Thoracic aorta (tissue), 2 donors: ENCODE measurements around the gene MALRD1. TPM values are rescaled to one million over a fixed set of nuclear protein-coding genes. Genes with fewer than 3 reads are reported as not detected.

ENCODE experiments used
- ATAC-seq: fragments of 150-250 bp; one replicate; pipeline ENCODE4 v1.8.0; 2017; ENCODE audit warnings: low read depth; ENCODE audit not compliant: insufficient number of reproducible peaks, low FRiP score
- DNase-seq: peaks from one replicate; pipeline ENCODE4 v3.0.0-alpha.2; 2020; ENCODE audit warnings: low spot score
- H3K27ac ChIP-seq, 2 donors: fragments of 200-600 bp; sonication (generic); 1 replicate in 1 of 2; 2 replicates in 1 of 2; pipeline ENCODE4 v1.5.1; 2016; ENCODE audit warnings: mild to moderate bottlenecking in 2 of 2, moderate library complexity in 2 of 2
- H3K27me3 ChIP-seq: fragments of 200-600 bp; sonication (generic); replicated peaks from 2 replicates; pipeline ENCODE4 v1.6.0; 2016; ENCODE audit warnings: mild to moderate bottlenecking; ENCODE audit not compliant: insufficient read depth
- H3K36me3 ChIP-seq: fragments of 200-600 bp; sonication (generic); one replicate; pipeline ENCODE4 v1.5.1; 2016
- H3K4me1 ChIP-seq, 2 donors: fragments of 200-600 bp; sonication (generic); 1 replicate in 1 of 2; 2 replicates in 1 of 2; pipeline versions ENCODE4 v1.5.1 to v1.6.0; 2016; ENCODE audit warnings: low read depth in 2 of 2, mild to moderate bottlenecking in 1 of 2; ENCODE audit not compliant: control insufficient read depth in 1 of 2
- H3K4me3 ChIP-seq: fragments of 200-600 bp; sonication (generic); 2 replicates; pipeline ENCODE4 v1.5.1; 2016; ENCODE audit warnings: mild to moderate bottlenecking
- H3K9me3 ChIP-seq: fragments of 200-600 bp; sonication (generic); 2 replicates; pipeline ENCODE4 v1.5.1; 2016
- total RNA-seq, 2 donors: library from RNA; depleted of rRNA; stranded (reverse); fragments of >200 nt; gene quantifications; one replicate each; pipeline versions ENCODE4 v1.1.0 to v1.2.3, GENCODE V29; 2016
- TF ChIP-seq, protein P1 (sequence below): fragments of 200-600 bp; sonication (generic); IDR thresholded peaks from one replicate; pipeline ENCODE4 v1.5.1; 2019; ENCODE audit warnings: antibody characterized with exemption

The MALRD1 gene
- total RNA-seq, 2 donors from 2014 or later = 0.92 to 5.3 TPM

DNA sequence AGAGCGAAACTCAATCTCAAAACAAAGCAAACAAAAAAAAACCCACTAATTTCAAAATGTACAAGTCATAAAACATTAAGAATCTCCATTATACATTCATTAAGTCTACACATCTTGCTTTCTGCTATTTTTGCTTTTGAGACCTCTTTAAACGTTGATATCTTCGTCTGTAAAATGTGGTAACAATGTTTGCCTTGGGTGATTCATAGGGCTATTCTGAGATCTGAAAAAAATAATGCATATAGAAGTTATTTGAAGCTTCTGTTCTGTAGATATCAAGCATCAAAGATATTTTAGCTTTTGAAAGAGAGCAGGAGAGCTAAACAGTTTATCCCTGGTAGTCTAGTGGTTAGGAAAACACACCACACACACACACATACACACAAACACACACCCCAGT lies 609.5 kb downstream of the MALRD1 start:
- no peaks in the 10 kb centered on the region for H3K36me3 ChIP-seq
- DNase-seq (no peak), ATAC-seq (no peak)
- H3K27ac ChIP-seq = peak overlapping the region; percentile 61 to 75
- peaks cover 29 to 56% of the 10 kb centered on the region in 2 donors for H3K4me1 ChIP-seq
- H3K4me3 ChIP-seq = no peak overlapping the region
- H3K9me3 ChIP-seq = no peaks in the 10 kb centered on the region
- TF ChIP-seq, protein P1, sequence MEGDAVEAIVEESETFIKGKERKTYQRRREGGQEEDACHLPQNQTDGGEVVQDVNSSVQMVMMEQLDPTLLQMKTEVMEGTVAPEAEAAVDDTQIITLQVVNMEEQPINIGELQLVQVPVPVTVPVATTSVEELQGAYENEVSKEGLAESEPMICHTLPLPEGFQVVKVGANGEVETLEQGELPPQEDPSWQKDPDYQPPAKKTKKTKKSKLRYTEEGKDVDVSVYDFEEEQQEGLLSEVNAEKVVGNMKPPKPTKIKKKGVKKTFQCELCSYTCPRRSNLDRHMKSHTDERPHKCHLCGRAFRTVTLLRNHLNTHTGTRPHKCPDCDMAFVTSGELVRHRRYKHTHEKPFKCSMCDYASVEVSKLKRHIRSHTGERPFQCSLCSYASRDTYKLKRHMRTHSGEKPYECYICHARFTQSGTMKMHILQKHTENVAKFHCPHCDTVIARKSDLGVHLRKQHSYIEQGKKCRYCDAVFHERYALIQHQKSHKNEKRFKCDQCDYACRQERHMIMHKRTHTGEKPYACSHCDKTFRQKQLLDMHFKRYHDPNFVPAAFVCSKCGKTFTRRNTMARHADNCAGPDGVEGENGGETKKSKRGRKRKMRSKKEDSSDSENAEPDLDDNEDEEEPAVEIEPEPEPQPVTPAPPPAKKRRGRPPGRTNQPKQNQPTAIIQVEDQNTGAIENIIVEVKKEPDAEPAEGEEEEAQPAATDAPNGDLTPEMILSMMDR = no peak
- no peaks in the 10 kb centered on the region for H3K27me3 ChIP-seq

DNA sequence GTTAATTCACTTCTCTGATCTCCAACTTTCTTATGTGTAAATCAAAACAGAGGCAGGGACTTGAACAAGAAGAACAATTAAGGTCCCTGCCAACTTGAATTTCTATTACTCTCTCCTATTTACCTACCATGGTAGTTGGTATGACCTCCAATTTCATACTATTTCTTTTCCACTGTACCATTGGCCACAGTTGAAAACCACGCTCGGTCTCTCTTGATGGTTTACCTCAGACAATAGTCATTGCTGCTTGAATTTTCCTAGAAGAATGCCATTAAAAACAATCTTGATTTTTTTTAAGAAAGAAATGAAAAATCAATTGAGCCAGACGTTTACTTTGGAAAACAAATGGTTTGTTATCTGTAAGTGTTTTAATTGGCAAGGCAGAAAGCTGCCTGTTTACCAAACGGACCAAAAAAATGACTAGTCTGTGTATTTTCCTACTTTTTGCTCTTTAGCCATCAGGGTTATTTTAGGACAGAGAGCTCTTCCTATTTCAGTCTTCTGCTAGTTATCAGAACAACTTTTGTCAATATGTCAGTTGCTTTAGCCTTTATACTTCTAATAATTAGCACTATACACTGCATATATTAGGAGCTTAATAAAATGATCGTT lies 610.1 kb downstream of the MALRD1 start:
- H3K4me3 ChIP-seq = no peak overlapping the region
- peaks cover 29 to 50% of the 10 kb centered on the region in 2 donors for H3K4me1 ChIP-seq
- no peaks in the 10 kb centered on the region for H3K36me3 ChIP-seq
- no peaks in the 10 kb centered on the region for H3K27me3 ChIP-seq
- no peaks in the 10 kb centered on the region for H3K9me3 ChIP-seq
- ATAC-seq (peak; percentile 67), DNase-seq (no peak)
- H3K27ac ChIP-seq = peak overlapping the region; percentile 75 to 78
- TF ChIP-seq, protein P1 = no peak

DNA sequence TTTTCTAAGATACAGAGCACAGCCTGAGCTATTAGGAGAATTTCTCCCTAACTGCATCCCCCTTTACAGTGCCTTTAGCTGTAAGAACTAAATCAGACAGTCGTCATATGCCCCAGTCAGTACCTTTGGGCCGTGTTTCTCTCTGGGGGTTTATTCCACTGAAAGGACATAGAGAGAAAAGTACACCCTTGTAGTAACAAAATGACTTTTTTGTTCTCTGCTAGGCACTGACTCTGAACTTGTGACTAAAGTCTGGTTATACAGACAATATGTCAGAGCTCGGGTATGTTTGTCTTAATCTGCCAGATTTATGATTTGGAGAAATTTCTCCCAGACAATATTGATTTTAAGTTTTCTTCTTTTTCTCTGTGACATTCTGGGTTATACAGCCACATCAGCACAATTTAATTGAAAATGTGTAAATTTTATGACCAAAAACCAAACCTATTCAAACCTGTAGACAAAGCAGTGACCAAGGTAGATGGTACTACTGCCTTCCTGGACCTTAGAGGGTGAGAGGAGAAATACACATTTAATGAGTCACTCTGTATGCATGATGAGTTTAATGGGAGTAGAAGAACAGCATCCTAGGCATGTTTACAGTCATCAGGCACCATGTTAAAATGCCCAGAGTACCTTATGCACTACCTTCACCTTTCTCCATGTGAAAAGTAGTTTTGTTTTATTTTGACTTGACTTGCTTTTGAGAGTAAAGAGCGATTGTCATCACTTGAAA lies 611.5 kb downstream of the MALRD1 start:
- no peaks in the 10 kb centered on the region for H3K36me3 ChIP-seq
- TF ChIP-seq, protein P1 = no peak
- ATAC-seq = peak; percentile 81
- H3K27ac ChIP-seq = peak overlapping the region; percentile 75 to 78
- DNase-seq = no peak
- peaks cover 18 to 39% of the 10 kb centered on the region in 2 donors for H3K4me1 ChIP-seq
- H3K27me3 ChIP-seq = no peaks in the 10 kb centered on the region
- H3K9me3 ChIP-seq = no peaks in the 10 kb centered on the region
- H3K4me3 ChIP-seq = no peak overlapping the region

DNA sequence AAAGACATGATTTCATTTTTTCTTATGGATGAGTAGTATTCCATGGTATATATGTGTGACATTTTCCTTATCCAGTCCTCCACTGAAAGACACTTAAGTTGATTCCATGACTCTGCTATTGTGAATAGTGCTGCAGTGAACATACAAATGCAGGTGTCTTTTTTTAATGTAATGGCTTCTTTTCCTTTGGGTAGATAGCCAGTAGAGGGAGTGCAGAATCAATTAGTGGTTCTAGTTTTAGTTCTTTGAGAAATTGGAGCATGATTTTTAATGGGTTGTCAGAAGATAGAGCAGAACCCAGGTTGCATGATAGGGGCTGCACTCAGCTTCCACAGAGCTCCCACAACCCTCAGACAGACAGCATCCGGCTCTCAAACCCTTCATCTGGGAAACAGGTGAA lies 614.7 kb downstream of the MALRD1 start:
- Histone ChIP-seq H3K36me3 (no peaks in the 10 kb centered on the region), H3K9me3 (no peaks in the 10 kb centered on the region), H3K4me1 (peaks cover 11 to 21% of the 10 kb centered on the region in 2 donors), H3K27ac (no peak overlapping the region), H3K27me3 (no peaks in the 10 kb centered on the region), H3K4me3 (no peak overlapping the region)
- ATAC-seq (no peak), DNase-seq (no peak)
- TF ChIP-seq, protein P1 = no peak

DNA sequence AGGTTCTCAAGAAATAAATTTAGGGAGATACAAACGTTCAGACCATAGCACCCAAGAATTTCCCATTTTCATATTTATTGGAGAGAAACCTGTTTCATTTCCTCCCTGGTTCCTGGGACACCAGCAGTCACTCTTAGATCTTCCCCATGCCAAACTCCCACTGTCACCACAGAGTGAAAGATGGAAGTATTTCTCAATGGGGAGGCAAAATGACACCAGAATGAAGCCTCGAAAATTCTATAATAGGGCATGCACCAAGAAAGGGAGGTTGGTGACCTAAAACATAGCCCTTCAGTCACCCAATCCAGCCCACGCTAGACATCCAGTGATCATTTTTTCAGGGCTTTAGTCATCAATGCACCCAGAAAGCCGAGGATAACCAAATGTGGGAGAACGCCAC lies 619.5 kb downstream of the MALRD1 start:
- H3K27ac ChIP-seq = no peak overlapping the region
- H3K27me3 ChIP-seq = no peaks in the 10 kb centered on the region
- no peak overlapping the region for H3K4me3 ChIP-seq
- TF ChIP-seq, protein P1 = no peak
- H3K9me3 ChIP-seq = no peaks in the 10 kb centered on the region
- no peak for ATAC-seq
- H3K36me3 ChIP-seq = no peaks in the 10 kb centered on the region
- no peaks in the 10 kb centered on the region for H3K4me1 ChIP-seq
- no peak for DNase-seq
